GM20000 (cell line): ENCODE data around the gene MYL11.
A peak's percentile ranks its signal among the peaks of the same experiment; 100 is the strongest.
"Not testable (repeated sequence)": the region's sequence is repeated elsewhere in the genome, so short reads cannot be mapped to it uniquely, and the experiment has no call there.

Source experiments
- DNase-seq: peaks from one replicate; pipeline ENCODE4 v3.0.0; 2012; ENCODE audit warnings: low spot score
- TF ChIP-seq, protein P1 (sequence below): IDR thresholded peaks from 2 replicates; pipeline ENCODE4 v1.5.1; 2012; ENCODE audit warnings: mild to moderate bottlenecking, control low read depth; ENCODE audit errors: extremely low read depth, missing control alignments

MYL11 gene

DNA sequence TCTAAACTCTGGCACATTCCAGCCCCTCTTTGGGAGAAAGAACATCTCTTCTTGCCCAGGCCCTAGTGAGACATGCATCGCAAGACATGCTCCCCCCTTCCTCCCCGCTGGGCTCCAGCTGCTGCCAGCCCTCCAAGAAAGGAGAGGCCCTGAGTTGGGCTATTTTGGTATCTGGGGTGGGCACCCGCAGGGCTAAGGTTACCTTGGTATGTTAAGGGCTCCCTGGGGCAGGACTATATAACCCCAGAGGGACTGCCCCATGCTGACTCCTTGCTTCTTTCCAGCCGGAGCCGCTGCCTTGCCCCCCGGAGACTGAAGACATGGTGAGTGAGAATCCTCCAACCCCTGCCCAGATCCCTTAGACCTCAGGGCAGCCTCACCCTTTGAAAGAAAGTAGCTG, at the start of gene MYL11:
MYL11 (plus strand) TSS at position 265 of the 400 bp plus-strand sequence; CDS start at position 321, 56 bp downstream.
- TF ChIP-seq, protein P1, sequence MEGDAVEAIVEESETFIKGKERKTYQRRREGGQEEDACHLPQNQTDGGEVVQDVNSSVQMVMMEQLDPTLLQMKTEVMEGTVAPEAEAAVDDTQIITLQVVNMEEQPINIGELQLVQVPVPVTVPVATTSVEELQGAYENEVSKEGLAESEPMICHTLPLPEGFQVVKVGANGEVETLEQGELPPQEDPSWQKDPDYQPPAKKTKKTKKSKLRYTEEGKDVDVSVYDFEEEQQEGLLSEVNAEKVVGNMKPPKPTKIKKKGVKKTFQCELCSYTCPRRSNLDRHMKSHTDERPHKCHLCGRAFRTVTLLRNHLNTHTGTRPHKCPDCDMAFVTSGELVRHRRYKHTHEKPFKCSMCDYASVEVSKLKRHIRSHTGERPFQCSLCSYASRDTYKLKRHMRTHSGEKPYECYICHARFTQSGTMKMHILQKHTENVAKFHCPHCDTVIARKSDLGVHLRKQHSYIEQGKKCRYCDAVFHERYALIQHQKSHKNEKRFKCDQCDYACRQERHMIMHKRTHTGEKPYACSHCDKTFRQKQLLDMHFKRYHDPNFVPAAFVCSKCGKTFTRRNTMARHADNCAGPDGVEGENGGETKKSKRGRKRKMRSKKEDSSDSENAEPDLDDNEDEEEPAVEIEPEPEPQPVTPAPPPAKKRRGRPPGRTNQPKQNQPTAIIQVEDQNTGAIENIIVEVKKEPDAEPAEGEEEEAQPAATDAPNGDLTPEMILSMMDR = no peak
- DNase-seq = no peak

GRCh38 chr16:30334473-30334989, 40.1 kb upstream of the MYL11 start:
- DNase-seq = peak; percentile 63

DNA sequence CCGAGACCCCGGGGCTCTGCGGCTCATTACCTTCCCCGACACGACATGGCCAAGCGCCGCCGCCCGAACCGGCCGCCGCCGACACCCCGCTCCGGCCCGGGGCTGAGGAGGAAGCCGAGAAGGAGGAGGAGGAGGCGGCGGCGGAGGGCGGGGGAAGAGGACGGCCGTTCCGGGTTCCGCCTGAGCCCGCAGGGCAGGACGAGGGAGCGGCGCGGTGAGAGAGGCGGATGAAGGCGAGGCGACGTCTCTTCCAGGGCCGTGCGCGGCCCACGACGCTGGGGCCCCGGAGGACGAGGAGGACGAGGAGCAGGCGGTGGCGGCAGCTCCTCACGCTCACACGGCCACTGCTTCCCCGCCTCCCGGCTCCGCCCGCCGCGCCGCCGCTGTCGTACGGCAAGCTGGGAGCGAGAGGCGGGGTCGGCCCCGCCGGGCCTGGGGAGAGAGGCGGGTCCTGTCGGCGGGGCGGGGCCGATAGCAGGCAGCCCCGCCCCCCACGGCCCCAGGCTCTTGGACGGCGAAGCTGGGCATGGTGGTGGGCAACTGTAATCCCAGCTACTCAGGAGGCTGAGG, 39.5 kb upstream of the MYL11 start:
- peak; percentile 73 for DNase-seq

GRCh38 chr16:30335598-30336474, 38.8 kb upstream of the MYL11 start:
- TF ChIP-seq, protein P1 = no peak
- DNase-seq = no peak

DNA sequence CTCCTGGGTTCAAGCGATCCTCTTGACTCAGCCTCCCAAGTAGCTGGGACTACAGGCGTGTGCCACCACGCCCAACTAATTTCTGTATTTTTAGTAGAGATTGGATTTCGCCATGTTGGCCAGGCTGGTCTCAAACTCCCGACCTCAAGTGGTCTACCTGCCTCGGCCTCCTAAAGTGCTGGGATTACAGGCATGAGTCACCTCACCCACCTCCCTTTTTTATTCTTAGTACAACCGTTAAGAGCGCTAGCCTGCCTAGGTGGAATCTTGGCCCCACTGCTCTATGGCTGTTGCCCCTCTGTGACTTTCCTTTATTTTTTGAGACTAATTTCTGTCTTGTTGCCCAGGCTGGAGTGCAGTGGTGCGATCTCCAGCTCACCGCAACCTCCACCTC, 36.6 kb upstream of the MYL11 start:
- DNase-seq = not testable (repeated sequence)

- not testable (repeated sequence) for DNase-seq
Measured at GRCh38 chr16:30338715-30339114, 35.9 kb upstream of the MYL11 start.

GRCh38 chr16:30340621-30341020, 34.0 kb upstream of the MYL11 start:
- DNase-seq = no peak
- TF ChIP-seq, protein P1 = no peak

- not testable (repeated sequence) for DNase-seq
Measured at GRCh38 chr16:30341971-30342370, 32.6 kb upstream of the MYL11 start.

DNA sequence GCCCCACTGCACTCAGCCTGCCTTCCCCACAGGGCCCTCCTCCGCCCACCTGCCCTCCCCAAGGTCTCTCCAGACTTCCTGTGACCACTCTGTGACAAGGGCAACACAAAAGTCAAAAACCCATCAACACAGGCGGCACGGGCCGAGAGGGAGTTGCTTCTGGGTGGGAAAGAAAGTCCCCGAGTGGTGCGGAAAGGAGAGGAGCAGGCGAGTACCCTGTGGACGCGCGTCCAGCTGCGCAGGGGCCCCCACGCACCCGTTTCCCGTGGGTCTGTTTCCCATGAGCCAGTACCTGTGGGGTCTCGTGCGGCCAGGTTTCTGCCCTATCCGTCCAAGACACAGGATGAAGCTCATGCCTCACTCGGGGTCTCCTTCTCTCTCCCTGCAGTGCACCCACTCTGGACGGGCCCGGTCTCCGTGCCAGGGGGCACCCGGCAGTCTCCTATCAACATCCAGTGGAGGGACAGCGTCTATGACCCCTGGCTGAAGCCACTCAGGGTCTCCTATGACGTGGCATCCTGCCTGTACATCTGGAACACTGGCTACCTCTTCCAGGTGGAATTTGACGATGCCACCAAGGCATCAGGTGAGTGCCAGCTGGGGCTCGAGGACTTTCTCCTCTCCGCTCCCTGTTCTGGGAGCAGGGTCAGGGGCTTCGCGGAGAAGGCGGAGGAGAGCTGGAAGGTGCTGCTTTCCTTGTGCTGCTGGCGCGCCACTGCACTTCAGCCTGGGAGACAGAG, 31.7 kb upstream of the MYL11 start:
- DNase-seq = no peak

GRCh38 chr16:30343491-30343820, 31.1 kb upstream of the MYL11 start:
- DNase-seq = not testable (repeated sequence)

More for the DNA sequence above, 31.7 kb upstream of the MYL11 start:
- TF ChIP-seq, protein P1 = no peak
